Gastroesophageal sphincter (tissue), 4 donors: ENCODE results near the gene SCAPER. TPM values are rescaled to one million over a fixed set of nuclear protein-coding genes. Genes with fewer than 3 reads are reported as not detected.
A peak's percentile ranks its signal among the peaks of the same experiment; 100 is the strongest.

ENCODE experiments used
- ATAC-seq: fragments of 150-250 bp; one replicate; pipeline ENCODE4 v1.9.1; 2016; ENCODE audit warnings: mild to moderate bottlenecking, moderate library complexity
- H3K27ac ChIP-seq, 4 donors: fragments of 200-600 bp; sonication (generic) in 3 of 4; 1 replicate in 3 of 4; 2 replicates in 1 of 4; pipeline ENCODE4 v1.5.1; 2016 to 2019
- H3K27me3 ChIP-seq: fragments of 200-600 bp; sonication (generic); one replicate; pipeline ENCODE4 v1.5.1; 2019
- H3K36me3 ChIP-seq, 2 donors: fragments of 200-600 bp; sonication (generic); one replicate each; pipeline ENCODE4 v1.5.1; 2019; ENCODE audit warnings: control low read depth in 1 of 2
- H3K4me1 ChIP-seq, 3 donors: fragments of 200-600 bp; sonication (generic); 1 replicate in 2 of 3; 2 replicates in 1 of 3; pipeline ENCODE4 v1.5.1; 2016 to 2019; ENCODE audit warnings: control low read depth in 2 of 3
- H3K4me3 ChIP-seq, 2 donors: fragments of 200-600 bp; sonication (generic); one replicate each; pipeline ENCODE4 v1.5.1; 2019; ENCODE audit warnings: mild to moderate bottlenecking in 1 of 2, moderate library complexity in 1 of 2
- H3K9me3 ChIP-seq, 3 donors: fragments of 200-600 bp; sonication (generic); one replicate each; pipeline ENCODE4 v1.5.1; 2017 to 2019; ENCODE audit warnings: control low read depth in 2 of 3
- EP300 ChIP-seq: sonication (generic); formaldehyde crosslinking; IDR thresholded peaks from one replicate; pipeline ENCODE4 v1.6.1; 2017; ENCODE audit warnings: antibody characterized with exemption, mild to moderate bottlenecking
- POLR2A ChIP-seq, 2 donors: fragments of 450-650 bp; IDR thresholded peaks; one replicate each; pipeline ENCODE4 v1.6.1; 2017; ENCODE audit warnings: antibody characterized with exemption in 2 of 2, mild to moderate bottlenecking in 2 of 2, moderate library complexity in 1 of 2
- POLR2AphosphoS5 ChIP-seq: sonication (generic); formaldehyde crosslinking; IDR thresholded peaks from one replicate; pipeline ENCODE4 v1.6.1; 2017; ENCODE audit warnings: antibody characterized with exemption
- WGBS, 2 donors: methylation state at CpG; one replicate each; pipeline ENCODE4 v1.1.5; 2018; ENCODE audit warnings: low coverage in 1 of 2; 5-methylcytosine and 5-hydroxymethylcytosine counted together
- total RNA-seq, 4 donors: library from RNA; depleted of rRNA; stranded (reverse); fragments of >200 nt; gene quantifications; one replicate each; pipeline ENCODE4 v1.1.0, GENCODE V29; 2016
- TF ChIP-seq, protein P1 (sequence below), 4 experiments: fragments of 200-600 bp in 2 of 4; fragments of 450-650 bp in 2 of 4; sonication (generic) in 1 of 4; IDR thresholded peaks; one replicate each; pipeline ENCODE4 v1.5.1; 2017 to 2019; ENCODE audit warnings: antibody characterized with exemption in 4 of 4, mild to moderate bottlenecking in 2 of 4, moderate library complexity in 2 of 4

SCAPER gene
- total RNA-seq, 4 donors from 2014 or later: 21.5 to 34.3 (median 28.7) TPM

DNA sequence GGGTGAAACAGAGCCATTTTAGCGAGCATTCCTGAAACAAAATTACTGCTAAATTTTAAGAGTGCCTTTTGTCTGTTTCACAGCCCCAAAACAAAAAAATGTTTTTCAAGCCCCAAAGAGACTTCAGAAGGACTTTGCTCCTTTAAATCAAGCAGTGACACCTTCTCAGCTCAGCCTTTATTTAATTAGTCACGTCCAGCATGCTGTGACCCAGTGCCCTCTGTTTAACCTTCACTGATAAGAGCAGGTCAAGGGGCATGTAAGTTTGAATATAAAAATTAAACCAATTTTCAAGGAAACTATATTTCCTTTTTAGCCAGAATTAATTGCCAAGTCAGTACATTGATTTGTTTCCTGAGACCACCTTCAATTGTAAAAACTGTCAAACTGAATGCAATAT lies 527.9 kb downstream of the SCAPER start:
- Histone ChIP-seq H3K27me3 (no peaks in the 10 kb centered on the region), H3K36me3 (peaks cover 0 to 59% of the 10 kb centered on the region in 2 donors), H3K4me1 (no peaks in the 10 kb centered on the region), H3K4me3 (no peak overlapping the region), H3K27ac (no peak overlapping the region), H3K9me3 (no peaks in the 10 kb centered on the region)
- 66 to 76% methylated on average over 2 of the region's 2 CpGs for WGBS, 2 donors
- TF ChIP-seq EP300: no peak
- TF ChIP-seq POLR2AphosphoS5: no peak
- TF ChIP-seq POLR2A (IDR thresholded peaks at IDR 0.05): no peak
- TF ChIP-seq, protein P1, sequence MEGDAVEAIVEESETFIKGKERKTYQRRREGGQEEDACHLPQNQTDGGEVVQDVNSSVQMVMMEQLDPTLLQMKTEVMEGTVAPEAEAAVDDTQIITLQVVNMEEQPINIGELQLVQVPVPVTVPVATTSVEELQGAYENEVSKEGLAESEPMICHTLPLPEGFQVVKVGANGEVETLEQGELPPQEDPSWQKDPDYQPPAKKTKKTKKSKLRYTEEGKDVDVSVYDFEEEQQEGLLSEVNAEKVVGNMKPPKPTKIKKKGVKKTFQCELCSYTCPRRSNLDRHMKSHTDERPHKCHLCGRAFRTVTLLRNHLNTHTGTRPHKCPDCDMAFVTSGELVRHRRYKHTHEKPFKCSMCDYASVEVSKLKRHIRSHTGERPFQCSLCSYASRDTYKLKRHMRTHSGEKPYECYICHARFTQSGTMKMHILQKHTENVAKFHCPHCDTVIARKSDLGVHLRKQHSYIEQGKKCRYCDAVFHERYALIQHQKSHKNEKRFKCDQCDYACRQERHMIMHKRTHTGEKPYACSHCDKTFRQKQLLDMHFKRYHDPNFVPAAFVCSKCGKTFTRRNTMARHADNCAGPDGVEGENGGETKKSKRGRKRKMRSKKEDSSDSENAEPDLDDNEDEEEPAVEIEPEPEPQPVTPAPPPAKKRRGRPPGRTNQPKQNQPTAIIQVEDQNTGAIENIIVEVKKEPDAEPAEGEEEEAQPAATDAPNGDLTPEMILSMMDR (IDR thresholded peaks at IDR 0.05): no peak
- ATAC-seq: no peak

DNA sequence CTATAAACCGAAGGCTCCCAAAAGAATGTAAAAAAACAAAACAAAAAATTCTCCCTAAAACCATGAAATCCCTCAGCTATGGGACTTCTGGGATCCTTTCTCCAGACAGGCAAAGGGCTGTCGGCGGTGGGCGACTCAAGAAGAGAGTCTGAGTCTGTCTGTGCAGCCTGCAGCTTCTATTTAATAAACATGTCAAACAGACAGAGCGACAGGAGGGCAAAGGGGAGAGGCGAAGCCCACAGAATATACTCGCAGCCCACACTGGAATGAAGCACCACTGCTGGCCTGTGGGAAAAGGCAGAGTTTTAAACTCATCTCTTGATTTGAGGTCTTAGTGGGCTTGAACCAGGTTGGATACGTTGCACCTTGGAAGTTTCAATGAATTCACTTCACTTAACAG lies 528.3 kb downstream of the SCAPER start:
- TF ChIP-seq, protein P1 (IDR thresholded peaks at IDR 0.05): no peak
- no peak for TF ChIP-seq POLR2AphosphoS5
- TF ChIP-seq EP300: no peak
- TF ChIP-seq POLR2A (IDR thresholded peaks at IDR 0.05): no peak
- H3K4me1 ChIP-seq: no peaks in the 10 kb centered on the region
- no peaks in the 10 kb centered on the region for H3K27me3 ChIP-seq
- H3K9me3 ChIP-seq: no peaks in the 10 kb centered on the region
- H3K27ac ChIP-seq: no peak overlapping the region
- WGBS, 2 donors: 65 to 69% methylated on average over 6 to 8 of the region's 8 CpGs
- no peak overlapping the region for H3K4me3 ChIP-seq
- peaks cover 0 to 61% of the 10 kb centered on the region in 2 donors for H3K36me3 ChIP-seq
- no peak for ATAC-seq

DNA sequence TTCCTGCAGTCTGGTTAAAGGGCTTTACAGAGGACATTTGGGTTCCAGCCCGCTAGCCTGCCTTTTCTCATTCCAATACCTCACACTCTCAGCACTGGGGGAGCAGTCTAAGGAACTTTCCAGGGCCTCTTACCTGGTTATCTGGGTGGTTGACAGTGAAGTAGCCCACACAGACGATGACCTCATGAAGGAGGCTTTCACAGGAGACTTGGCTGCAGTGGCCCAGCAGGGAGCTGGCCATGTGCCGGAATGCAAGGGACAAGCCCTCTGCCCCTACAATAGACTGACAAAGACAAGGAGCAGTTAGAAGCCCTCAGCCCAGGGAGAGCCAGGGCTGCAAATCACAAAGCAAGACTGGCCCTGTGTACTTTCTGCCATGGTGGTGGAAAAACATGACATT lies 529.1 kb downstream of the SCAPER start:
- Histone ChIP-seq H3K4me1 (no peaks in the 10 kb centered on the region), H3K27ac (no peak overlapping the region), H3K36me3 (peaks cover 0 to 56% of the 10 kb centered on the region in 2 donors), H3K27me3 (no peaks in the 10 kb centered on the region), H3K9me3 (no peaks in the 10 kb centered on the region), H3K4me3 (no peak overlapping the region)
- TF ChIP-seq EP300 (no peak), POLR2A (IDR thresholded peaks at IDR 0.05) (no peak), POLR2AphosphoS5 (no peak)
- ATAC-seq: no peak
- WGBS, 2 donors: no CpG with 5 or more reads among the region's 3 CpGs

DNA sequence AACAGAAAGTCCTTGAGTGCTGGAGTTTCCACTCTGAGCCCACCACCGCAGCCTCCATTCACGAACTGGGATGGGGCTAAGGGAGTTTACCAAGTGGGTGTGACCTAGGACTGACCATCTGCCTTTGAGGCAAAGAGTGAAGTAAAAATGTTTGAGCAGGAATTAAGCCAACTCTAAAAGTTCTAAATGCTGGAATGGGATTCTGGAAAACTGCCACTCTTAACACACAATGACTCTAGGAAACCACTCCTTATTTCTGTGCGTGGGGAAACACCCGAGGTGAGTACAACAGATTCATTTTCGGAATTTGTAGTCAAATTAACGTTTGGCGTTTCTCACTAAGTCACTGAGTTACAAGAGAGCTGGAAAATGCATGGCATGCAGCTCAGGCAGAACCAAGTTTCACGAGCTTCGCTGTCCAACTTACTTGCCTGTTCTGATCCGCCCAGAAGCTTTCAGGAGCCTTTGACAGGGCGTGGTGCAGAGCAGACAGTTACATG lies 537.0 kb downstream of the SCAPER start:
- H3K27ac ChIP-seq: peak overlapping the region in 3 of 4 donors; percentile 29 to 59 (median 42)
- TF ChIP-seq POLR2A (IDR thresholded peaks at IDR 0.05): no peak
- no peak for TF ChIP-seq EP300
- no peak for TF ChIP-seq POLR2AphosphoS5
- TF ChIP-seq, protein P1 (IDR thresholded peaks at IDR 0.05): no peak
- no peaks in the 10 kb centered on the region for H3K27me3 ChIP-seq
- peak; percentile 57 for ATAC-seq
- no peak overlapping the region for H3K4me3 ChIP-seq
- H3K4me1 ChIP-seq: peaks cover 0 to 17% (median 5%) of the 10 kb centered on the region in 3 donors
- 21 to 31% methylated on average over 9 of the region's 11 CpGs for WGBS, 2 donors
- peaks cover 0 to 15% of the 10 kb centered on the region in 2 donors for H3K36me3 ChIP-seq
- H3K9me3 ChIP-seq: no peaks in the 10 kb centered on the region

DNA sequence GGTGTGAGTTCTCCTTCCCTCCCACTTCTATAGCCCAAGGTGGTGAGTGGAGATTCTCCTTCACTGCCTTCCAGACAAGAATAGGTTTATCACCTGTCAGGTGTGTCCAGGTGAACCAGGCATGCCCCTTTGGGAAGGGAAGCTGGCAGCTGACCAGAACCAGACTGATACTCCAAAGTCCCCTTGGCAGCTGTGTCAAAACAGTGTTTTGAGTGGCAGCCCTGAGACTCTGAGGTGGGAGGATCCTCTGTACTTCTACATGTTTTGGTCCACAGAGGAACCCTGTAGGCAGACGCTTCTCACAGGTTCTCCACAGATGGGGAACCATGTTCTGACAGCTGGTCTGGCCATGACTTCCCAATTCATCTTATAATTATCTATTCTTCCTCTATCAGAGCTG lies 538.4 kb downstream of the SCAPER start:
- ATAC-seq: no peak
- Histone ChIP-seq H3K9me3 (no peaks in the 10 kb centered on the region), H3K4me1 (peaks cover 0 to 17% (median 5%) of the 10 kb centered on the region in 3 donors), H3K27ac (no peak overlapping the region), H3K36me3 (peaks cover 0 to 2% of the 10 kb centered on the region in 2 donors), H3K27me3 (no peaks in the 10 kb centered on the region), H3K4me3 (no peak overlapping the region)
- no CpG with 5 or more reads among the region's 1 CpG for WGBS, 2 donors
- TF ChIP-seq POLR2A (IDR thresholded peaks at IDR 0.05): no peak
- TF ChIP-seq, protein P1 (IDR thresholded peaks at IDR 0.05): no peak
- no peak for TF ChIP-seq POLR2AphosphoS5
- no peak for TF ChIP-seq EP300
